HCT116 (cell line): ENCODE data around the gene CCDC142. TPM values are rescaled to one million over a fixed set of nuclear protein-coding genes. Genes with fewer than 3 reads are reported as not detected.

Experiments used
- ATAC-seq: fragments of 200-7000 bp; cut with Tn5 transposase; 2 replicates; pipeline ENCODE4 v1.9.1; 2020; ENCODE audit warnings: mild to moderate bottlenecking, moderate library complexity
- BruUV-seq: library from RNA; stranded (reverse); fragments of 400-500 nt; replicated peaks from 2 replicates; lab custom pipeline; 2021; lab: Mats Ljungman, UMichigan
- CTCF ChIA-PET: fragments of 300-600 bp; sonication (Branson Sonifier 250); formaldehyde crosslinking; loops from one replicate; lab custom pipeline; 2021; ENCODE audit warnings: antibody characterized with exemption; lab: Charles Lee
- POLR2A ChIA-PET: fragments of 300-600, 350-600 bp; sonication (Branson Sonifier 250); formaldehyde crosslinking; loops from one replicate; lab custom pipeline; 2021; ENCODE audit warnings: antibody characterized with exemption; lab: Charles Lee
- RAD21 ChIA-PET, 2 experiments: fragments of 300-600 bp; sonication (Branson Sonifier 250); formaldehyde crosslinking; loops; one replicate each; lab custom pipeline; 2023; ENCODE audit warnings: low total read pairs in 2 of 2; ENCODE audit not compliant: uncharacterized antibody in 2 of 2, unreplicated experiment in 2 of 2, low non-redundant PET in 1 of 2; lab: Charles Lee
- DNase-seq: peaks from one replicate; pipeline ENCODE4 v3.0.0-alpha.2; 2010; ENCODE audit warnings: low read depth, low spot score
- H2AFZ ChIP-seq: fragments of 200-600 bp; shearing (Covaris generic), sonication (generic); 2 replicates; pipeline ENCODE4 v1.6.1; 2017; ENCODE audit warnings: low read depth, mixed run types, mixed read lengths, antibody characterized with exemption, low read length; ENCODE audit not compliant: poor library complexity, severe bottlenecking
- H3K27ac ChIP-seq: 2 replicates; pipeline ENCODE4 v1.5.1; 2012; ENCODE audit warnings: low read depth, low read length
- H3K27me3 ChIP-seq: fragments of 200-600 bp; sonication (generic); 2 replicates; pipeline ENCODE4 v1.6.1; 2016; ENCODE audit warnings: mixed run types, low read length, mixed read lengths; ENCODE audit not compliant: insufficient read depth
- H3K36me3 ChIP-seq, 2 experiments: fragments of 200-500 bp in 1 of 2; fragments of 200-600 bp in 1 of 2; sonication (Bioruptor generic) in 1 of 2; sonication (generic) in 1 of 2; 2 replicates each; pipeline versions ENCODE4 v1.5.1 to v1.6.1; 2014 to 2016; ENCODE audit warnings: low read length in 2 of 2, inconsistent platforms in 1 of 2, mixed read lengths in 1 of 2, mixed run types in 1 of 2; ENCODE audit not compliant: insufficient read depth in 2 of 2, control insufficient read depth in 1 of 2
- H3K4me1 ChIP-seq, 2 experiments: fragments of 200-600 bp in 1 of 2; sonication (generic) in 1 of 2; 2 replicates each; pipeline versions ENCODE4 v1.5.1 to v1.6.1; 2012 to 2017; ENCODE audit warnings: low read length in 2 of 2, inconsistent platforms in 1 of 2, mild to moderate bottlenecking in 1 of 2, mixed read lengths in 1 of 2, mixed run types in 1 of 2, moderate library complexity in 1 of 2; ENCODE audit not compliant: insufficient read depth in 2 of 2, control insufficient read depth in 1 of 2
- H3K4me2 ChIP-seq: fragments of 200-600 bp; sonication (generic); 2 replicates; pipeline ENCODE4 v1.6.1; 2017; ENCODE audit warnings: mixed run types, low read length, mixed read lengths
- H3K4me3 ChIP-seq, 2 experiments: fragments of 200-600 bp in 1 of 2; sonication (generic) in 1 of 2; replicated peaks in 1 of 2; 2 replicates each; pipeline ENCODE4 v1.5.1; 2011 to 2016; ENCODE audit warnings: low read length in 2 of 2, control low read depth in 1 of 2, low read depth in 1 of 2, mild to moderate bottlenecking in 1 of 2, mixed read lengths in 1 of 2, mixed run types in 1 of 2
- H3K79me2 ChIP-seq: fragments of 200-600 bp; sonication (generic); 2 replicates; pipeline ENCODE4 v1.6.1; 2017; ENCODE audit warnings: mild to moderate bottlenecking, mixed run types, low read length, moderate library complexity, mixed read lengths; ENCODE audit not compliant: insufficient read depth
- H3K9ac ChIP-seq: fragments of 200-600 bp; sonication (generic); 2 replicates; pipeline ENCODE4 v1.6.1; 2016; ENCODE audit warnings: low read length, mixed read lengths
- H3K9me2 ChIP-seq: fragments of 200-600 bp; sonication (generic), shearing (Covaris generic); 2 replicates; pipeline ENCODE4 v1.6.1; 2017; ENCODE audit warnings: mixed run types, mild to moderate bottlenecking, moderate library complexity; ENCODE audit not compliant: insufficient read depth
- H3K9me3 ChIP-seq, 2 experiments: fragments of 200-500 bp in 1 of 2; fragments of 200-600 bp in 1 of 2; sonication (Bioruptor generic) in 1 of 2; sonication (generic) in 1 of 2; 2 replicates each; pipeline ENCODE4 v1.6.1; 2014 to 2017; ENCODE audit warnings: low read length in 2 of 2, mixed read lengths in 2 of 2, inconsistent platforms in 1 of 2, low read depth in 1 of 2, mild to moderate bottlenecking in 1 of 2, mixed run types in 1 of 2, moderate library complexity in 1 of 2; ENCODE audit not compliant: control insufficient read depth in 1 of 2, insufficient read depth in 1 of 2
- H4K20me1 ChIP-seq: fragments of 200-600 bp; sonication (generic), shearing (Covaris generic); 2 replicates; pipeline ENCODE4 v1.6.1; 2017; ENCODE audit warnings: mixed run types, mild to moderate bottlenecking, moderate library complexity; ENCODE audit not compliant: insufficient read depth
- CBX3 ChIP-seq: IDR thresholded peaks from 2 replicates; pipeline ENCODE4 v1.6.1; 2012; ENCODE audit warnings: low read depth
- CEBPB ChIP-seq: IDR thresholded peaks from 2 replicates; pipeline ENCODE4 v1.6.1; 2012; ENCODE audit warnings: low read depth
- ELF1 ChIP-seq: IDR thresholded peaks from 2 replicates; pipeline ENCODE4 v1.6.1; 2012; ENCODE audit warnings: low read depth, borderline replicate concordance
- EZH2 ChIP-seq: fragments of 200-600 bp; sonication (generic); IDR thresholded peaks from 2 replicates; pipeline ENCODE4 v1.6.1; 2017; ENCODE audit warnings: antibody characterized with exemption, mixed run types
- EZH2phosphoT487 ChIP-seq: fragments of 200-600 bp; IDR thresholded peaks from 2 replicates; pipeline ENCODE4 v1.6.1; 2018; ENCODE audit warnings: antibody characterized with exemption, borderline replicate concordance
- FOSL1 ChIP-seq: IDR thresholded peaks from 2 replicates; pipeline ENCODE4 v1.6.1; 2012; ENCODE audit warnings: low read depth
- JUND ChIP-seq: IDR thresholded peaks from 2 replicates; pipeline ENCODE4 v1.6.1; 2012
- MAX ChIP-seq: IDR thresholded peaks from 2 replicates; pipeline ENCODE4 v1.6.1; 2012
- RAD21 ChIP-seq: IDR thresholded peaks from 2 replicates; pipeline ENCODE4 v1.6.1; 2012; ENCODE audit warnings: low read depth, mild to moderate bottlenecking
- REST ChIP-seq: IDR thresholded peaks from 2 replicates; pipeline ENCODE4 v1.6.1; 2012; ENCODE audit warnings: low read depth
- SIN3A ChIP-seq: IDR thresholded peaks from 2 replicates; pipeline ENCODE4 v1.6.1; 2012; ENCODE audit warnings: low read depth
- SP1 ChIP-seq: IDR thresholded peaks from 2 replicates; pipeline ENCODE4 v1.6.1; 2012; ENCODE audit warnings: low read depth
- SRF ChIP-seq: IDR thresholded peaks from 2 replicates; pipeline ENCODE4 v1.6.1; 2012; ENCODE audit warnings: low read depth
- TCF7L2 ChIP-seq: IDR thresholded peaks from 2 replicates; pipeline ENCODE4 v1.7.0; 2011; ENCODE audit warnings: borderline replicate concordance, inconsistent platforms; ENCODE audit not compliant: insufficient read depth, insufficient read length; ENCODE audit errors: extremely low read depth
- YY1 ChIP-seq: IDR thresholded peaks from 2 replicates; pipeline ENCODE4 v1.6.1; 2011; ENCODE audit warnings: low read length, low read depth, moderate library complexity, mild to moderate bottlenecking; ENCODE audit not compliant: insufficient replicate concordance; ENCODE audit errors: extremely low read depth
- intact Hi-C: fragments of 100-400 bp; cut with micrococcal nuclease; formaldehyde crosslinking; loops from 2 replicates; pipeline ENCODE4 v1.10.0; 2022
- total RNA-seq: library from RNA; stranded (reverse); gene quantifications from one replicate; pipeline ENCODE4 v1.2.1, GENCODE V29; 2021; ENCODE audit not compliant: unreplicated experiment
- TF ChIP-seq, protein P1 (sequence below), 3 experiments: fragments of 200-600 bp in 1 of 3; sonication (generic) in 1 of 3; IDR thresholded peaks in 2 of 3; conservative IDR thresholded peaks in 1 of 3; 2 replicates each; pipeline ENCODE4 v1.5.1; 2012 to 2017; ENCODE audit warnings: low read depth in 2 of 3, low read length in 2 of 3, antibody characterized with exemption in 1 of 3, borderline replicate concordance in 1 of 3, control low read depth in 1 of 3, mild to moderate bottlenecking in 1 of 3, mixed read lengths in 1 of 3, mixed run types in 1 of 3, moderate library complexity in 1 of 3; ENCODE audit not compliant: insufficient read depth in 1 of 3
- TF ChIP-seq, protein P2 (sequence below): IDR thresholded peaks from 2 replicates; pipeline ENCODE4 v1.6.1; 2012
- TF ChIP-seq, protein P3 (sequence below): IDR thresholded peaks from 2 replicates; pipeline ENCODE4 v1.6.1; 2011; ENCODE audit warnings: mild to moderate bottlenecking, low read length, moderate library complexity; ENCODE audit not compliant: insufficient replicate concordance; ENCODE audit errors: extremely low read depth

Gene CCDC142
- total RNA-seq, 1 experiment from 2014 or later = 15.0 TPM

GRCh38 chr2:74510272-74510671, 27.5 kb upstream of the CCDC142 start:
- intact Hi-C loops = no loop called here
- no peak overlapping the region for H3K4me2 ChIP-seq
- peaks cover 3 to 8% of the 10 kb centered on the region in 2 experiments; a peak in 1 of 4 replicates for H3K36me3 ChIP-seq
- peaks cover 14 to 27% of the 10 kb centered on the region in 2 experiments; a peak in 3 of 4 replicates for H3K4me1 ChIP-seq
- ChIA-PET POLR2A (interaction anchor here (1.1 kb wide), 2 partner anchors 10 to 12 kb away, joined by 3 read pairs; no protein-coding TSS in a partner anchor), RAD21 (no interaction called here)
- no peak for TF ChIP-seq REST
- TF ChIP-seq SRF = no peak
- TF ChIP-seq SP1 = no peak
- TF ChIP-seq, protein P1, sequence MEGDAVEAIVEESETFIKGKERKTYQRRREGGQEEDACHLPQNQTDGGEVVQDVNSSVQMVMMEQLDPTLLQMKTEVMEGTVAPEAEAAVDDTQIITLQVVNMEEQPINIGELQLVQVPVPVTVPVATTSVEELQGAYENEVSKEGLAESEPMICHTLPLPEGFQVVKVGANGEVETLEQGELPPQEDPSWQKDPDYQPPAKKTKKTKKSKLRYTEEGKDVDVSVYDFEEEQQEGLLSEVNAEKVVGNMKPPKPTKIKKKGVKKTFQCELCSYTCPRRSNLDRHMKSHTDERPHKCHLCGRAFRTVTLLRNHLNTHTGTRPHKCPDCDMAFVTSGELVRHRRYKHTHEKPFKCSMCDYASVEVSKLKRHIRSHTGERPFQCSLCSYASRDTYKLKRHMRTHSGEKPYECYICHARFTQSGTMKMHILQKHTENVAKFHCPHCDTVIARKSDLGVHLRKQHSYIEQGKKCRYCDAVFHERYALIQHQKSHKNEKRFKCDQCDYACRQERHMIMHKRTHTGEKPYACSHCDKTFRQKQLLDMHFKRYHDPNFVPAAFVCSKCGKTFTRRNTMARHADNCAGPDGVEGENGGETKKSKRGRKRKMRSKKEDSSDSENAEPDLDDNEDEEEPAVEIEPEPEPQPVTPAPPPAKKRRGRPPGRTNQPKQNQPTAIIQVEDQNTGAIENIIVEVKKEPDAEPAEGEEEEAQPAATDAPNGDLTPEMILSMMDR (IDR thresholded peaks at IDR 0.05 in 2 of 3, conservative IDR thresholded peaks at IDR 0.05 in 1 of 3; ENCODE audit: borderline replicate concordance in 1 of 3, insufficient read depth in 1 of 3, low read depth in 2 of 3, low read length in 2 of 3) = no peak
- TF ChIP-seq EZH2phosphoT487 = no peak
- no peak for TF ChIP-seq CEBPB
- TF ChIP-seq, protein P2, sequence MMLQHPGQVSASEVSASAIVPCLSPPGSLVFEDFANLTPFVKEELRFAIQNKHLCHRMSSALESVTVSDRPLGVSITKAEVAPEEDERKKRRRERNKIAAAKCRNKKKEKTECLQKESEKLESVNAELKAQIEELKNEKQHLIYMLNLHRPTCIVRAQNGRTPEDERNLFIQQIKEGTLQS = no peak
- TF ChIP-seq EZH2 = no peak
- no peak for TF ChIP-seq TCF7L2
- no peak for TF ChIP-seq FOSL1
- TF ChIP-seq SIN3A = no peak
- no peak for TF ChIP-seq JUND
- TF ChIP-seq CBX3 = no peak
- no peak for TF ChIP-seq RAD21
- no peak for TF ChIP-seq YY1
- TF ChIP-seq MAX = no peak
- no peak for TF ChIP-seq ELF1
- TF ChIP-seq, protein P3, sequence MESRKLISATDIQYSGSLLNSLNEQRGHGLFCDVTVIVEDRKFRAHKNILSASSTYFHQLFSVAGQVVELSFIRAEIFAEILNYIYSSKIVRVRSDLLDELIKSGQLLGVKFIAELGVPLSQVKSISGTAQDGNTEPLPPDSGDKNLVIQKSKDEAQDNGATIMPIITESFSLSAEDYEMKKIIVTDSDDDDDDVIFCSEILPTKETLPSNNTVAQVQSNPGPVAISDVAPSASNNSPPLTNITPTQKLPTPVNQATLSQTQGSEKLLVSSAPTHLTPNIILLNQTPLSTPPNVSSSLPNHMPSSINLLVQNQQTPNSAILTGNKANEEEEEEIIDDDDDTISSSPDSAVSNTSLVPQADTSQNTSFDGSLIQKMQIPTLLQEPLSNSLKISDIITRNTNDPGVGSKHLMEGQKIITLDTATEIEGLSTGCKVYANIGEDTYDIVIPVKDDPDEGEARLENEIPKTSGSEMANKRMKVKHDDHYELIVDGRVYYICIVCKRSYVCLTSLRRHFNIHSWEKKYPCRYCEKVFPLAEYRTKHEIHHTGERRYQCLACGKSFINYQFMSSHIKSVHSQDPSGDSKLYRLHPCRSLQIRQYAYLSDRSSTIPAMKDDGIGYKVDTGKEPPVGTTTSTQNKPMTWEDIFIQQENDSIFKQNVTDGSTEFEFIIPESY = no peak
- TF ChIP-seq, all 23 proteins: peak for 0
- CTCF ChIA-PET = no interaction called here
- DNase-seq (no peak), ATAC-seq (no peak)
- Histone ChIP-seq H4K20me1 (no peaks in the 10 kb centered on the region), H3K79me2 (peaks cover 19% of the 10 kb centered on the region), H2AFZ (no peak overlapping the region), H3K9ac (no peak overlapping the region), H3K4me3 (no peak overlapping the region), H3K9me3 (no peaks in the 10 kb centered on the region), H3K27me3 (no peaks in the 10 kb centered on the region), H3K27ac (no peak overlapping the region), H3K9me2 (no peaks in the 10 kb centered on the region)
- no TSS peak for BruUV-seq
